ENCODE results near the gene SENP5. TPM values are rescaled to one million over a fixed set of nuclear protein-coding genes. Genes with fewer than 3 reads are reported as not detected.
"Not testable (repeated sequence)": the region's sequence is repeated elsewhere in the genome, so short reads cannot be mapped to it uniquely, and the experiment has no call there.

Gene SENP5
- total and polyA plus RNA-seq, 5 experiments from 2014 or later, result 5.4 to 43.2 (median 8.2) TPM

- POLR2A ChIA-PET, result interaction anchor here (0.6 kb wide), 1 partner anchor 12 kb away, joined by 3 read pairs; no protein-coding TSS in a partner anchor
- H3K27ac Mint-ChIP-seq, H3K4me3 Mint-ChIP-seq, ATAC-seq, H3K36me3 Mint-ChIP-seq, H3K4me1 Mint-ChIP-seq, H3K9me3 Mint-ChIP-seq, DNase-seq: not testable (repeated sequence)
- peaks cover 0 to 16% (median 5%) of the 10 kb centered on the region in 5 donors for H3K27me3 Mint-ChIP-seq
These were observed 19.3 kb upstream of the SENP5 start for GRCh38 chr3:196848375-196848774.

- POLR2A ChIA-PET, result interaction anchor here (0.6 kb wide), 1 partner anchor 12 kb away, joined by 3 read pairs; no protein-coding TSS in a partner anchor
- H3K27ac Mint-ChIP-seq, result no peak overlapping the region
- peaks cover 0 to 16% (median 5%) of the 10 kb centered on the region in 5 donors for H3K27me3 Mint-ChIP-seq
These were observed 18.5 kb upstream of the SENP5 start for GRCh38 chr3:196849180-196849741.

GRCh38 chr3:196863000-196863399, 4.7 kb upstream of the SENP5 start:
- H3K36me3 Mint-ChIP-seq, H3K4me3 Mint-ChIP-seq, H3K9me3 Mint-ChIP-seq, H3K27ac Mint-ChIP-seq, H3K4me1 Mint-ChIP-seq, POLR2A ChIA-PET, ATAC-seq, H3K27me3 Mint-ChIP-seq, DNase-seq: not testable (repeated sequence)

More at GRCh38 chr3:196849180-196849741, 18.5 kb upstream of the SENP5 start:
- H3K36me3 Mint-ChIP-seq, result no peaks in the 10 kb centered on the region
- ATAC-seq, result no peak
- H3K4me3 Mint-ChIP-seq, result no peak overlapping the region
- no peaks in the 10 kb centered on the region for H3K9me3 Mint-ChIP-seq
- no peaks in the 10 kb centered on the region for H3K4me1 Mint-ChIP-seq
- no peak for DNase-seq

- Mint-ChIP-seq H3K4me1 (peaks cover 6 to 36% (median 27%) of the 10 kb centered on the region in 4 donors), H3K27me3 (no peaks in the 10 kb centered on the region), H3K27ac (peak overlapping the region; percentile 79 to 98 (median 94)), H3K36me3 (peaks cover 0 to 9% (median 0%) of the 10 kb centered on the region in 3 donors), H3K9me3 (no peaks in the 10 kb centered on the region), H3K4me3 (peak overlapping the region; percentile 82 to 93 (median 89))
- ATAC-seq, result no peak
- POLR2A ChIA-PET, result interaction anchor here (0.6 to 3.4 kb wide), 6 partner anchors 56 to 178 kb away, joined by 3 to 55 read pairs (median 5); partner anchors contain the start of genes NCBP2 and PAK2
- no peak for DNase-seq
These were observed 589 bp upstream of the SENP5 start for GRCh38 chr3:196867155-196867506.

GRCh38 chr3:196868297-196868661, 559 bp downstream of the SENP5 start:
- Mint-ChIP-seq H3K27ac (peak overlapping the region; percentile 92 to 98 (median 96)), H3K4me1 (peaks cover 6 to 41% (median 29%) of the 10 kb centered on the region in 4 donors), H3K9me3 (no peaks in the 10 kb centered on the region), H3K27me3 (no peaks in the 10 kb centered on the region), H3K4me3 (peak overlapping the region; percentile 82 to 98 (median 95)), H3K36me3 (peaks cover 0 to 9% (median 0%) of the 10 kb centered on the region in 3 donors)
- DNase-seq, result peak in 3 of 10 donors; percentile 2 to 16 (median 8)
- peak; percentile 8 to 12 for ATAC-seq
- POLR2A ChIA-PET, result interaction anchor here (0.7 to 3.4 kb wide), 10 partner anchors 8 to 128 kb away, joined by 3 to 55 read pairs (median 4); partner anchors contain the start of genes NCBP2 and PAK2

- H3K9me3 Mint-ChIP-seq, result no peaks in the 10 kb centered on the region
- DNase-seq (no peak), ATAC-seq (no peak)
- POLR2A ChIA-PET, result interaction anchor here (1.0 kb wide), 1 partner anchor 70 kb away, joined by 3 read pairs; the partner anchor contains the start of gene NCBP2
- peaks cover 0 to 18% (median 0%) of the 10 kb centered on the region in 3 donors for H3K36me3 Mint-ChIP-seq
- no peak overlapping the region for H3K27ac Mint-ChIP-seq
- H3K27me3 Mint-ChIP-seq, result no peaks in the 10 kb centered on the region
- no peak overlapping the region for H3K4me3 Mint-ChIP-seq
- peaks cover 12 to 57% (median 39%) of the 10 kb centered on the region in 4 donors for H3K4me1 Mint-ChIP-seq
These were observed 4.6 kb downstream of the SENP5 start for GRCh38 chr3:196872316-196872715.

- H3K4me3 Mint-ChIP-seq, result peak overlapping the region in 1 of 10 donors; percentile 28
- H3K9me3 Mint-ChIP-seq, DNase-seq, H3K27me3 Mint-ChIP-seq, ATAC-seq: not testable (repeated sequence)
- H3K4me1 Mint-ChIP-seq, result peaks cover 22 to 66% (median 51%) of the 10 kb centered on the region in 4 donors
- H3K36me3 Mint-ChIP-seq, result peaks cover 0 to 31% (median 0%) of the 10 kb centered on the region in 3 donors
- POLR2A ChIA-PET, result interaction anchor here (1.2 kb wide), 1 partner anchor 306 kb away, joined by 3 read pairs; the partner anchor contains the start of genes FBXO45 and WDR53
- peak overlapping the region in 1 of 10 donors; percentile 71 for H3K27ac Mint-ChIP-seq
These were observed 6.9 kb downstream of the SENP5 start for GRCh38 chr3:196874511-196875094.

- ATAC-seq (no peak), DNase-seq (no peak)
- POLR2A ChIA-PET, result no interaction called here
- peaks cover 0 to 34% (median 0%) of the 10 kb centered on the region in 3 donors for H3K36me3 Mint-ChIP-seq
- H3K4me3 Mint-ChIP-seq, result no peak overlapping the region
- peaks cover 22 to 65% (median 46%) of the 10 kb centered on the region in 4 donors for H3K4me1 Mint-ChIP-seq
- H3K9me3 Mint-ChIP-seq, result no peaks in the 10 kb centered on the region
- H3K27ac Mint-ChIP-seq, result peak overlapping the region in 1 of 10 donors; percentile 61
- H3K27me3 Mint-ChIP-seq, result no peaks in the 10 kb centered on the region
These were observed 7.5 kb downstream of the SENP5 start for GRCh38 chr3:196875258-196875657.

GRCh38 chr3:196883361-196883760, 15.6 kb downstream of the SENP5 start:
- ATAC-seq (no peak), DNase-seq (no peak)
- Mint-ChIP-seq H3K9me3 (no peaks in the 10 kb centered on the region), H3K27ac (peak overlapping the region in 4 of 10 donors; percentile 15 to 74 (median 22)), H3K27me3 (no peaks in the 10 kb centered on the region), H3K36me3 (peaks cover 0 to 71% (median 5%) of the 10 kb centered on the region in 3 donors), H3K4me1 (peaks cover 9 to 46% (median 30%) of the 10 kb centered on the region in 4 donors), H3K4me3 (no peak overlapping the region)
- POLR2A ChIA-PET, result no interaction called here

- H3K4me1 Mint-ChIP-seq, result peaks cover 11 to 41% (median 31%) of the 10 kb centered on the region in 4 donors
- H3K9me3 Mint-ChIP-seq, result no peaks in the 10 kb centered on the region
- POLR2A ChIA-PET, result no interaction called here
- no peaks in the 10 kb centered on the region for H3K27me3 Mint-ChIP-seq
- no peak overlapping the region for H3K4me3 Mint-ChIP-seq
- peaks cover 0 to 73% (median 7%) of the 10 kb centered on the region in 3 donors for H3K36me3 Mint-ChIP-seq
- DNase-seq (no peak), ATAC-seq (no peak)
- peak overlapping the region in 1 of 10 donors; percentile 32 for H3K27ac Mint-ChIP-seq
These were observed 18.4 kb downstream of the SENP5 start for GRCh38 chr3:196886144-196886543.

GRCh38 chr3:196889844-196890708, 22.4 kb downstream of the SENP5 start:
- ATAC-seq, result no peak
- Mint-ChIP-seq H3K27me3 (no peaks in the 10 kb centered on the region), H3K36me3 (peaks cover 0 to 55% (median 9%) of the 10 kb centered on the region in 3 donors), H3K4me3 (no peak overlapping the region), H3K4me1 (peaks cover 10 to 39% (median 20%) of the 10 kb centered on the region in 4 donors), H3K27ac (peak overlapping the region in 2 of 10 donors; percentile 18 to 22), H3K9me3 (no peaks in the 10 kb centered on the region)
- no peak for DNase-seq
- POLR2A ChIA-PET, result no interaction called here

- POLR2A ChIA-PET, result no interaction called here
- H3K27me3 Mint-ChIP-seq, result no peaks in the 10 kb centered on the region
These were observed 27.0 kb downstream of the SENP5 start for GRCh38 chr3:196894557-196895295.

More at GRCh38 chr3:196894557-196895295, 27.0 kb downstream of the SENP5 start:
- DNase-seq (no peak), ATAC-seq (no peak)
- no peaks in the 10 kb centered on the region for H3K9me3 Mint-ChIP-seq
- H3K4me3 Mint-ChIP-seq, result no peak overlapping the region
- H3K36me3 Mint-ChIP-seq, result peaks cover 0 to 38% (median 7%) of the 10 kb centered on the region in 3 donors
- H3K4me1 Mint-ChIP-seq, result peaks cover 8 to 29% (median 18%) of the 10 kb centered on the region in 4 donors
- no peak overlapping the region for H3K27ac Mint-ChIP-seq

All from naive thymus-derived CD8-positive, alpha-beta T cell (primary cell).